ENCODE results near the gene ITGB6.
"Not testable (repeated sequence)": the region's sequence is repeated elsewhere in the genome, so short reads cannot be mapped to it uniquely, and the experiment has no call there.

ITGB6 gene

GRCh38 chr2:160139991-160140390 lies 60.1 kb downstream of the ITGB6 start:
- no peak for DNase-seq (ENCODE audit: low read depth)

GRCh38 chr2:160139350-160139749 lies 60.7 kb downstream of the ITGB6 start:
- DNase-seq (ENCODE audit: low read depth), result no peak

- DNase-seq (ENCODE audit: low read depth), result no peak
Measured at GRCh38 chr2:160138406-160138805, 61.7 kb downstream of the ITGB6 start.

DNA sequence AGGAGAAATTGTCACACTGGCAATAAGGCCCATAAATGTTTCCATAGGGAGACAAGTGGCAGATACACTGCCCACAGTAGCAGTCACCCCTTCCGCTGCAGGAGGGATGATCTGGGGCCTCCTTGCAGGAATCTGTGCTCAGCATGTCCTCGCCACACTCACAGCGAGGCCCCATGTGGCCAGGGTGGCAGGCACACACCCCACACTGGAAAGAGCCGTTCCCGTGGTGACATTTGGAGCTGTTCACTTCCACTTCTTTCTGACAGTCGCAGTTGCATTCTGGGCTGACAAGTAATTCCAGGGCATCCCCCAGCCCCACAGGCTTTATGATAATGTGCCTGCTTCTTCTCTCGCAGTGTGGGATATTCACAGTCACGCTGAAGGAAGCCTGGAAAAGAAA lies 62.6 kb downstream of the ITGB6 start:
- no peak for DNase-seq (ENCODE audit: low read depth)

GRCh38 chr2:160132761-160133160 lies 67.3 kb downstream of the ITGB6 start:
- no peak for DNase-seq (ENCODE audit: low read depth)

DNA sequence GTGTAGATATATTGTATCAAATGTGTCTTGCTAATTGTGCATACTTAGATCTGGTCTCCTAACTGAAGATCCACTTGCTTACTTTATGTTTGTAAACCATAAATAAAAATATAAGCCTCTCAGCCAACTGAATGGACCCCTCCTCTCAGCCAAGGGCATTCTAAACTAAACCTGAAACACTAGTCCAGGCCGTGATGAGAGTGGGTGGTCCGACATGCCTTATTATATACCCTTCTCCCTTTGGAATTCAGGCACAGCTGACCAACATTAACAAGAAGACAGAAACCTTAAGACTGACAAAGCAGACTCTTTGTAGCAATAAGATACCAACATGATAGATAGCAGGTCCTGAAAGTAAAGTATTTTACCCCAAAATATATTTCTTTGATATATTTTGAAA lies 73.3 kb downstream of the ITGB6 start:
- no peak for DNase-seq (ENCODE audit: low read depth)

GRCh38 chr2:160126315-160126714 lies 73.8 kb downstream of the ITGB6 start:
- DNase-seq (ENCODE audit: low read depth), result no peak

DNA sequence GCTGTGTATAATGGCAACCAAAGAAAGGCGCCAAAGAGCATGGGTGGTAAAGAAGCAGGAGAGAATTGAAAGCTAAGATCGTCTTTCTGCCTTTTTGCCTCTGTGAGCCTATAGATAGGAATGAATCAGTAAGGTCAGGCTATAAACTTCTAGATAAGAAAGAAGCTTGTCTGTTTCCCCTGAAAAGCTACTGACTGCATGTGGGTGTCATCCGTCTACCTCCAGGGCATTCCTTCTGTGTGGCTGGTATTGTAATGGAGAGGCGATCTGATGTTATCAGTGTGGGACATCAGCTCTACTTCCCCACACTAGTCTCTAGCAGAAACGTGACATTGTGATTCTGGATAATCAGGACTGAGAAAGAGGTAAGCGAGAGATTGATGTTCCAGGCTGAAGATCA lies 74.2 kb downstream of the ITGB6 start:
- DNase-seq (ENCODE audit: low read depth), result no peak

GRCh38 chr2:160125366-160125765 lies 74.7 kb downstream of the ITGB6 start:
- no peak for DNase-seq (ENCODE audit: low read depth)

GRCh38 chr2:160124571-160124970 lies 75.5 kb downstream of the ITGB6 start:
- no peak for DNase-seq (ENCODE audit: low read depth)

DNA sequence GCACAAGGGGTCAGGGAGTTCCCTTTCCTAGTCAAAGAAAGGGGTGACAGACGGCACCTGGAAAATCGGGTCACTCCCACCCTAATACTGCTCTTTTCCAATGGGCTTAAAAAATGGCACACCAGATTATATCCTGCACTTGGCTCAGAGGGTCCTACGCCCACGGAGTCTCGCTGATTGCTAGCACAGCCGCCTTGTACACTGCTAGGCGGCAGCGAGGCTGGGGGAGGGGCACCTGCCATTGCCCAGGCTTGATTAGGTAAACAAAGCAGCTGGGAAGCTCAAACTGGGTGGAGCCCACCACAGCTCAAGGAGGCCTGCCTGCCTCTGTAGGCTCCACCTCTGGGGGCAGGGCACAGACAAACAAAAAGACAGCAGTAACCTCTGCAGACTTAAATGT lies 85.4 kb downstream of the ITGB6 start:
- DNase-seq (ENCODE audit: low read depth), result not testable (repeated sequence)

DNA sequence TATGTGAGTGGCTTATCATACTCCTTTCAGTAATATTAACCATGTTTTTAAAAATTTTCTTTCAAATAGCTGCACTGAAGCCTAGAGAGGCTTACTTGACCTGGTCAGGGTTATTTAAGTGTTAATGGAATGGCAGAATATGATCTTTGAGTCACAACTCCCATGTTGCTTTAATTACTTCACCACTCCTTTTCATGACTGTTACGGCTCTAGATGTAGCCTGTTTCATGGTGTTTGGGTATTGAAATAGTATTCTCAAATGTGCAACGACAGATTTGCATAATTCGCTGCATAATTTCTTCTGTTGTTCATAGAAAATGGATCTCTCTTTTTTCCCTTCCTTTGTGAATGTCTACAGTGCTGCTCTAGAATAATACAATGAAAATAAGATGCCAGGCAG lies 86.1 kb downstream of the ITGB6 start:
- DNase-seq (ENCODE audit: low read depth), result no peak

DNA sequence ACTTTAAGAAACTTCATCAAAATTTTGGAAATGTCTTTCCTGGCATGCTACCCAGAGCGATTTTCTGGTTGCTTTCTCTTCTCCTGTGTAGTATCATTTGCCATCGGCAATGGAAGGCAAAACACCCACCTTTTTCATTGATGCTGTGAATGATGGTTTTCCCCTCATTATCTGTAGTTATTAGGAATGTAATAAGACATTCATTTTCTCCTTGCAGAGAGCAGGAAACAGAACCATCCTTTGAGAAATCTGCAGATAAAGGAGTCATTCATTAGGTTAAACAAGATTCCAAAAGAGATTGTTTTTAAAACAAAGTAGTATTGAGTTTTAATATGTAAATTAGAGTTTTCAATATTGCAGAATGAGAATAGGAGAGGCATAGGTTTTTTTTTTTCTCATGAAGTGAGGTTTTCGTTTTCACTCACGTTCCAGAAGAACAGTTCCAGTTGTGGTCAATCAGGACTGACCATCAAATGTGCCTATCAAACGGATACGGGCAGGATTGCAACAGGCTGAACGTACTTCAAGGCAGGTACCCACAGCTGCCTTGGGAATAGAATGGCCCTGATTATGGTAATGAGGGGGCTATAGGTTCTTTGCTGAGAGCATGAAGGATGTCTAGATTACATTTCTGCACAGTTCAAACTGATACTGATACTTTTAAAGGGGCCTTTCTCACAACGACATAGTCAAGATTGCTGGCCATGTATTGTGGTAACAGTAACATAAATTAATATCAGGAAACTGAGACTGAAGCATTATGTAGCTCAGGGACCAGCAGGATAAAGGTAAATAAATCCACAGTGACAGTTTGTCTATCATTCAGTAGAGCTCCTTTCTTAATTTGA lies 87.9 kb downstream of the ITGB6 start:
- DNase-seq (ENCODE audit: low read depth), result no peak

DNA sequence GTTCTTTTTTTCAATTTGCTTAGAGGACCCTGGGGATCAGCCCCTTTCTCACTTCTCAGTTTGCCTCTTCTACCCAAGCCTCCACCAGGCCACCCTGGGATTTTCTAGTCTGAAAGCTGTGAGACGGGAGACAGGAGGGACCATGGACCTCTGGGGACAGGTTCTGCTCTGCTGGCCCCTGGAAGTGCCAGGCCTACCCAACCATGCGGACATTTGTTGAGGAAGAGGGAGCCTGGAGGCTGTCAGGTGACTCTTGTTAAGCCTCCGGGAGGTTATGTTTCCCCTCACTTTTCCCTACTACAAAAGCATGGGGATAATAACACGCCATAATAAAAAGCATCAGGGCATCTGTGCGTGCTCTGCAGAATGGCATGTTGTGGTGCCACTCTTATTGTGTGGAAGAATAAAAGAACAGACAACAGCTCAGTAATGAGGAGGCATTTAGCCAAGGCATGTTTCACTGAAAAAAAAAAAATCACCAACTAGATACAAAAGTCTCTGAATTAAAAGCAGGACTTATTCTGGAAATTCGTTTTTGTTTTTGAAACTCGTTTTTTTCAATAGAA lies 89.3 kb downstream of the ITGB6 start:
- DNase-seq (ENCODE audit: low read depth), result no peak

DNA sequence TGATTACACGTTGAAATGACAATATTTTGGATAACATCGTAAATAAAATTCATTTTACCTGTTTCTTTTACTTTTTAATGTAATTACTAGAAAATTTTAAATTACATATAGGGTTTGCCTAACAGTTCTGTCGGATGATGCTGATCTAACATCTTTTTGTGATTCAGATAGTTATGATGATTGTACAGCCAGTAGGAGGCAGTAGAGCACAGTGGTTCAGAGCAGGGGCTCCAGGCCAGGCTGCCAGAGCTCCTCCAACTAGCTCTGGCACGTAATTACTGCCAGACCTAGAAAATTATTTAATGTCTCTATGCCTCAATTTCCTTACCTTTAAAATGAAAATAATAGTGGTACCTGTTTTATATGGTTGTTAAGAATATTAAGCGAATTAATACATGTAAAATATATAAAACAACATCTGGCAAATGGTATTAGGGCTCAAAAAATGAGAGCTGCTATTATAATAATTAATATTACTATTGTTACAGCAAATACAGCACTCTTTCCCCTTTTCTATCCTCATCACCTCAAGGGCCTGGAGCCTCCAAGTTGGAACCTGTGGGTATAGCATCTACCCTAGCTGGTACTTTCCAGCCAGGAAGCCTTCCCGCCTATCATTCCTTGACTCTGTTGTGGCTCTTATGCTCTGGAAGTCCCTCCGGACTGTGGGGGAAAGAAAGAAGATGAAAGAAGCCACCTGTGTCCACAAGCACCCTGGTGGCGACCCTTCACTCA lies 90.0 kb downstream of the ITGB6 start:
- peak; percentile 21 for DNase-seq (ENCODE audit: low read depth)

GRCh38 chr2:160109243-160109642 lies 90.8 kb downstream of the ITGB6 start:
- DNase-seq (ENCODE audit: low read depth), result no peak

- no peak for DNase-seq (ENCODE audit: low read depth)
Measured at GRCh38 chr2:160108646-160109045, 91.4 kb downstream of the ITGB6 start.

- DNase-seq (ENCODE audit: low read depth), result no peak
Measured at GRCh38 chr2:160105366-160105765, 94.7 kb downstream of the ITGB6 start.

DNA sequence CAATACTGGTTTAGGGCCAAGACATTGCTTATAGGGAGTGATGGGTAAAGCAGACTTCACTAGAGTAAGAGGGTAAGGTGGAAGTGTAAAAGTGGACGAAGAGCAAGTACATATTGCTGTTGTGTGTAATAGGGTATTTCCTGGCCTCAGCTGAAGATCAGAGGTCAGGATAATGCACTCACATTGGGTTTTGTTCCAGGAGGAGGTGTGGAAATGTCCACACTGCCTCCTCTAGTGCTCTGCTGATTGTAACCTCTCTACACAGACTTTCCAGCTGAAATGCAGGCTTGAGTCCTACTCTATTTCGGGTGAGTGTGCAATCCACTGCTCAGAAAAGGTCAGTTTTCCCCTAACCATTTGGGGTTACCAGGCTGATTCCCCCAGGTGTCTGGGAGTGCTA lies 96.0 kb downstream of the ITGB6 start:
- no peak for DNase-seq (ENCODE audit: low read depth)

GRCh38 chr2:160097326-160097725 lies 102.7 kb downstream of the ITGB6 start:
- no peak for DNase-seq (ENCODE audit: low read depth)

GRCh38 chr2:160096409-160096808 lies 103.7 kb downstream of the ITGB6 start:
- no peak for DNase-seq (ENCODE audit: low read depth)

DNA sequence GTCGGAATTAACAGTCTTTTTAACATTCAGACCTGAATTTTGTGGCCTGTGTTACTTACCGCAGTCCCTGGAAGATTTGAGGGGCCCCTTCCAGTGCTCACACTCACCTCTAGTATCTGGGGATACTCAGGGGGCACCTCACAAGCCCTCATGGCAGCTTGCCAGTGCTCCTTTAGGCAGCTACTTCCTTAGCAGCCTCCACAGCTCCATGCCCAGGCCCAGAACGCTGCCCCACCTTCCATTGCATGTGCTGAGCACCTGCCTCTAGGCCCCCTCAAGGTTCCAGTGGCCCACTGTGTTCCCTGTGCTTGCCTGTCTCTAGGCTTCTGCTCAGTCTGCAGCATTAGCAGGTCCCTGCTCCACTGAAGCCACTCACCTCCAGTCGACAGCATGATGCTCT lies 107.6 kb downstream of the ITGB6 start:
- no peak for DNase-seq (ENCODE audit: low read depth)

DNA sequence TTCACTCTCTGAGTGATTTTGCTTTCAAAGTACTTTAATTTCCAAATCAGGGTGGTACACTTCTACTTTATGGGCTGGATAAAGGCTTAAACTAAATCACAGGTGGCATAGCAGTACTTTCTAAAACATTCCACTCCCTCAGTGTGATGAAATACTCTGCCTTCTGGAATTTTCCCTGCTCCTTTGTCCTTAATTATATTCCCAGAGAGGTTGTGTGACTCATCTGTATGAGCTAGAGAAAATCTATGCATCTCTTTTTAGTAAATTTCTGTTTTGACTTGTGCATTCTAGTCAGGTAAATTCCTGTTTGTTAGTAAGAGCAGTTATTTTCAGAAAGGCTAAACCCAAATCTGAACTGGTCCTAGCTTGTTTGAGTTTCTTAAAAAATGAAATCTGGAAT lies 108.7 kb downstream of the ITGB6 start:
- no peak for DNase-seq (ENCODE audit: low read depth)
